ENCODE results near the gene DTX4. TPM values are rescaled to one million over a fixed set of nuclear protein-coding genes. Genes with fewer than 3 reads are reported as not detected.

The DTX4 gene
- polyA plus RNA-seq, 1 donor from 2014 or later: 31.4 TPM

- Histone ChIP-seq H3K4me3 (ENCODE audit: low read length) (no peak within 1 kb of the TSS), H3K9ac (ENCODE audit: low read length) (no peak within 1 kb of the TSS), H3K27me3 (ENCODE audit: insufficient read depth, low read depth, low read length) (no peaks in the 10 kb centered on the region), H2AFZ (ENCODE audit: low read depth, low read length) (no peak within 1 kb of the TSS), H3K36me3 (ENCODE audit: insufficient read depth, low read length) (no peaks in the 10 kb centered on the region), H3F3A (ENCODE audit: insufficient read depth, low read length, poor library complexity, severe bottlenecking) (no peaks in the 10 kb centered on the region), H3K9me2 (ENCODE audit: insufficient read depth, low read length) (no peaks in the 10 kb centered on the region), H3K4me2 (ENCODE audit: low read length) (no peak within 1 kb of the TSS), H3K79me2 (replicated peaks; ENCODE audit: insufficient read depth, low read length) (no peaks in the 10 kb centered on the region), H3K9me3 (ENCODE audit: low read length) (no peaks in the 10 kb centered on the region), H3K27ac (ENCODE audit: low read length) (no peak within 1 kb of the TSS), H4K20me1 (ENCODE audit: insufficient read depth) (no peaks in the 10 kb centered on the region)
- TF ChIP-seq MXI1 (conservative IDR thresholded peaks at IDR 0.05; ENCODE audit: poor library complexity, severe bottlenecking) (no peak), POLR2AphosphoS5 (IDR thresholded peaks at IDR 0.05) (no peak), CTCF (IDR thresholded peaks at IDR 0.05; ENCODE audit: poor library complexity, severe bottlenecking) (no peak), EP300 (conservative IDR thresholded peaks at IDR 0.05; ENCODE audit: poor library complexity, severe bottlenecking) (no peak), TAF1 (IDR thresholded peaks at IDR 0.05; ENCODE audit: low read depth) (no peak), REST (IDR thresholded peaks at IDR 0.05; ENCODE audit: borderline replicate concordance) (no peak), SMC3 (conservative IDR thresholded peaks at IDR 0.05; ENCODE audit: poor library complexity) (no peak), RAD21 (conservative IDR thresholded peaks at IDR 0.05) (no peak), EZH2 (IDR thresholded peaks at IDR 0.05; ENCODE audit: borderline replicate concordance, insufficient read depth, low read length, poor library complexity, severe bottlenecking) (no peak)
Observed at GRCh38 chr11:59212744-59213631, 41.1 kb downstream of the DTX4 start, which contains the start of gene MPEG1. MPEG1 (minus strand) TSS chr11:59212927; CDS start chr11:59212865, 62 bp downstream.

- H3K9me3 ChIP-seq (ENCODE audit: low read length): no peaks in the 10 kb centered on the region
- H3K9ac ChIP-seq (ENCODE audit: low read length): no peak overlapping the region
- no peak overlapping the region for H3K4me2 ChIP-seq (ENCODE audit: low read length)
- H2AFZ ChIP-seq (ENCODE audit: low read depth, low read length): no peak overlapping the region
- H3K27me3 ChIP-seq (ENCODE audit: insufficient read depth, low read depth, low read length): no peaks in the 10 kb centered on the region
- H3K27ac ChIP-seq (ENCODE audit: low read length): no peak overlapping the region
- no peaks in the 10 kb centered on the region for H3K79me2 ChIP-seq (replicated peaks; ENCODE audit: insufficient read depth, low read length)
- H4K20me1 ChIP-seq (ENCODE audit: insufficient read depth): no peaks in the 10 kb centered on the region
- H3K36me3 ChIP-seq (ENCODE audit: insufficient read depth, low read length): no peaks in the 10 kb centered on the region
- no peaks in the 10 kb centered on the region for H3F3A ChIP-seq (ENCODE audit: insufficient read depth, low read length, poor library complexity, severe bottlenecking)
- H3K4me3 ChIP-seq (ENCODE audit: low read length): no peak overlapping the region
- TF ChIP-seq SMC3 (conservative IDR thresholded peaks at IDR 0.05; ENCODE audit: poor library complexity) (no peak), RAD21 (conservative IDR thresholded peaks at IDR 0.05) (no peak)
- no peaks in the 10 kb centered on the region for H3K9me2 ChIP-seq (ENCODE audit: insufficient read depth, low read length)
Observed at GRCh38 chr11:59214141-59214893, 42.4 kb downstream of the DTX4 start.
